ENCODE measurements around the gene NFAM1. TPM values are rescaled to one million over a fixed set of nuclear protein-coding genes. Genes with fewer than 3 reads are reported as not detected.

NFAM1 gene
- total and polyA plus RNA-seq, 8 donors, result 0.20 to 4.4 (median 0.53) TPM

DNA sequence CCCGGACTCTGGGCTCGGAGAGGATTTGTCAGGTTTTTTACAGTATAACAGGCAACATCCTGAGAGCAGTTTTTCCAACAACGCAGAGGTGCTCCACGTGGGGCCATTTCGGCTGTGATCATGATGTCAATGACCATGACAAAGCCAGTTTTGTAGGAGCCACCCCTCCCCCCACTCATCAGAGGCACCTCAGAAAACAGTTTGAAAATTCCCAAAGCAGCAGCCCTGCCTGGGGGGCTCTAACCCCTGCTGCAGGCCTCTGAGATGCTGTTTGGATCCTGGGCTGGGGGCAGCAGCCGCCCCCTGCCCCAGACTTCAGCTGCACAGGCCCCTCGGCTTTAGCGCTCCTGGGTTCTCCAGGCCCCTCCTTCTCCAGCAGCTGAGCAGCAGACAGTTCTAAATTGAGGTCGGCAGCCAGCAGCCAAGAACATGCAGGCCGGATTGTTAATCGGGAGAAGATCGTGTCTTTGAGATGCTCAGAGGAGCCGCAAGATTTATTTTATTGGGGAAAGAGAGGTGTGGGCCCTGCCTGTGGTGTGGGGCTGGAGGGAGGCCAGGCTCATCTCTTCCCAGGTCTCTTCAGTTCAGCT is 19.4 kb downstream of the NFAM1 start:
- Histone ChIP-seq H3K4me1 (no peaks in the 10 kb centered on the region), H3K9me3 (no peaks in the 10 kb centered on the region), H3K4me3 (no peak overlapping the region), H3K27ac (peak overlapping the region in 1 of 4 donors; percentile 12), H3K36me3 (no peaks in the 10 kb centered on the region), H3K27me3 (no peaks in the 10 kb centered on the region)
- no peak for FAIRE-seq
- no peak for DNase-seq
- intact Hi-C loops (cut with DNase I), result no loop called here
- TF ChIP-seq, protein P1, sequence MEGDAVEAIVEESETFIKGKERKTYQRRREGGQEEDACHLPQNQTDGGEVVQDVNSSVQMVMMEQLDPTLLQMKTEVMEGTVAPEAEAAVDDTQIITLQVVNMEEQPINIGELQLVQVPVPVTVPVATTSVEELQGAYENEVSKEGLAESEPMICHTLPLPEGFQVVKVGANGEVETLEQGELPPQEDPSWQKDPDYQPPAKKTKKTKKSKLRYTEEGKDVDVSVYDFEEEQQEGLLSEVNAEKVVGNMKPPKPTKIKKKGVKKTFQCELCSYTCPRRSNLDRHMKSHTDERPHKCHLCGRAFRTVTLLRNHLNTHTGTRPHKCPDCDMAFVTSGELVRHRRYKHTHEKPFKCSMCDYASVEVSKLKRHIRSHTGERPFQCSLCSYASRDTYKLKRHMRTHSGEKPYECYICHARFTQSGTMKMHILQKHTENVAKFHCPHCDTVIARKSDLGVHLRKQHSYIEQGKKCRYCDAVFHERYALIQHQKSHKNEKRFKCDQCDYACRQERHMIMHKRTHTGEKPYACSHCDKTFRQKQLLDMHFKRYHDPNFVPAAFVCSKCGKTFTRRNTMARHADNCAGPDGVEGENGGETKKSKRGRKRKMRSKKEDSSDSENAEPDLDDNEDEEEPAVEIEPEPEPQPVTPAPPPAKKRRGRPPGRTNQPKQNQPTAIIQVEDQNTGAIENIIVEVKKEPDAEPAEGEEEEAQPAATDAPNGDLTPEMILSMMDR (IDR thresholded peaks at IDR 0.05), result no peak
- WGBS, 2 donors, result 55 to 56% methylated on average over 13 of the region's 13 CpGs
- peak in 1 of 4 donors; percentile 26 for ATAC-seq

DNA sequence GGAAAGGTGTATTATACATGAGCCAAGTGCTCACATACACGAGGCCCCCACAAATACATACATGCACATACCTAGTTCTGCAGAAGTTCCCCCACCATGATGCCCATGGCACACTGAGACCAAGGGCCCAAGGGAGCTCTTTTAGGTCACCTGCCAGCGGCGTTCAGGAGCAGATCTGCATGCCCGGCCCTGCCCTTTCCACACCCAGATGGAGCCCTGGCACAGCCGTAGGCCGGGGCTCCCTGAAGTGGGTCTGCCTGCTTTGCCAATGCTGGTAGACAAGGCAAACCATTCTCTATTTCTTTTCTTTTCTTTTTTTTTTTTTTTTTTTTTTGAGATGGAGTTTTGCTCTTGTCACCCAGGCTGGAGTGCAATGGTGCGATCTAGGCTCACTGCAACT is 21.5 kb downstream of the NFAM1 start:
- H3K4me3 ChIP-seq, result no peak overlapping the region
- WGBS, 2 donors, result 90 to 96% methylated on average over 7 of the region's 7 CpGs

DNA sequence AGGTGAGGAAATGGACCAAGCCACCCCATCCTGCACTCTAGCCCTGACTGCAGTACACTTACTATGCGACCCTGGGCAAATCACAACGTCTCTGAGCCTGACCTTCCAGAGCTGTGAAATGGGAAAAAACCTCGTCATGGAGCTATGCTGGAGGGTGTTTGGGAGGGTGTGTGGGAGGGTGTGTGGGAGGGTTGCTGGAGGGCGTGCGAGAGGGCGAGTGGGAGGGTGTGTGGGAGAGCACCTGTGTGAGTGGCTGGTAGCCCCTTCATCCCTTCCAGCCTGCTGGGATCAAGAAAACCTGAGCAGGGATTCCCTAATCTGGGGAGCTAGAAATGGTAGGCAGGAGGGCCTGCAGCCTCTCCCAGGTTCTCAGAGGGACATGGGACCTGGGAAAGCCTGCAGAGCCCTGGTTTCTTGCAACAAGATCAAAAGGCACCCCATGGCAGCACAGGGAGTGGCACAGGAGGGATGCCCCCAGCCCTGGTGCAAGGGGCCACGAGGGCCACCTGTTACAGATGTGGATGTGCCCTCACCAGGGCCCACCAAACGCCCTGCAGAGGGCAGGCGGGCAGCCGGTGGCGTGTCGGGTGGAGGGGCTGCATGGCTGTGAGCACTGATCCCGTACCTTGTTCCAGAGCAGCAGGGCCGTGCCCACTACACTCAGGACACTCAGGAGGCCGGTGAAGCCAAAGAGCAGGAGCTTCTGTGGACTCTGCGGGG is 23.2 kb downstream of the NFAM1 start:
- TF ChIP-seq, protein P1 (IDR thresholded peaks at IDR 0.05), result no peak
- Histone ChIP-seq H3K4me1 (no peaks in the 10 kb centered on the region), H3K36me3 (no peaks in the 10 kb centered on the region), H3K9me3 (no peaks in the 10 kb centered on the region), H3K27ac (no peak overlapping the region), H3K4me3 (no peak overlapping the region), H3K27me3 (no peaks in the 10 kb centered on the region)
- no peak for FAIRE-seq
- intact Hi-C loops (cut with DNase I), result no loop called here
- WGBS, 2 donors, result 75 to 84% methylated on average over 16 of the region's 16 CpGs
- peak in 1 of 6 donors; percentile 36 for DNase-seq
- no peak for ATAC-seq

More for the DNA sequence above, 21.5 kb downstream of the NFAM1 start:
- no peaks in the 10 kb centered on the region for H3K36me3 ChIP-seq
- ATAC-seq (no peak), DNase-seq (no peak), FAIRE-seq (no peak)
- no peak overlapping the region for H3K27ac ChIP-seq
- no peaks in the 10 kb centered on the region for H3K9me3 ChIP-seq
- intact Hi-C loops (cut with DNase I), result no loop called here
- no peaks in the 10 kb centered on the region for H3K4me1 ChIP-seq
- no peaks in the 10 kb centered on the region for H3K27me3 ChIP-seq
- TF ChIP-seq, protein P1 (IDR thresholded peaks at IDR 0.05), result no peak

DNA sequence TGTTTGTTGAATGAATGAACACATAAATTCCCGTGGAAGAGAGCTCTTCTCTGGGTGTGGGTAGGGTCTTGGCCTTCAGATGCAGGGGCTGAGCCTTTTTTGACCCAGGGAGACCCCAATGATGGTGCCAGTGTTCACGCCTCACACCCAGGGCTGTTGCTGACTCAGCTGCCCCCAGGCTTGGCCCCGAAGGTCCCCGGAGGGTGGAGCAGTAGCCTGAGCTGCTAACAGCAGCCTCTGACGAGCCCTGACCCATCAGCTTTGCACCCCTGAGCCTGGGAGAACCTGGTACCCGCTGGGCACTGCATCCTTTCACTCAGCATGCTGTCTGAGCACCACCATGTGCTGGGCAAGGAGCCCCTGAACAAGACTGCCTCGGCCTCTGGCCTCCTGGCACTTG is 23.9 kb downstream of the NFAM1 start:
- no peaks in the 10 kb centered on the region for H3K9me3 ChIP-seq
- no peak for ATAC-seq
- no peak for FAIRE-seq
- H3K4me3 ChIP-seq, result no peak overlapping the region
- no peaks in the 10 kb centered on the region for H3K4me1 ChIP-seq
- TF ChIP-seq, protein P1 (IDR thresholded peaks at IDR 0.05), result no peak
- H3K27ac ChIP-seq, result no peak overlapping the region
- intact Hi-C loops (cut with DNase I), result no loop called here
- 65 to 76% methylated on average over 7 of the region's 7 CpGs for WGBS, 2 donors
- no peaks in the 10 kb centered on the region for H3K36me3 ChIP-seq
- no peaks in the 10 kb centered on the region for H3K27me3 ChIP-seq
- DNase-seq, result peak in 1 of 6 donors; percentile 53

DNA sequence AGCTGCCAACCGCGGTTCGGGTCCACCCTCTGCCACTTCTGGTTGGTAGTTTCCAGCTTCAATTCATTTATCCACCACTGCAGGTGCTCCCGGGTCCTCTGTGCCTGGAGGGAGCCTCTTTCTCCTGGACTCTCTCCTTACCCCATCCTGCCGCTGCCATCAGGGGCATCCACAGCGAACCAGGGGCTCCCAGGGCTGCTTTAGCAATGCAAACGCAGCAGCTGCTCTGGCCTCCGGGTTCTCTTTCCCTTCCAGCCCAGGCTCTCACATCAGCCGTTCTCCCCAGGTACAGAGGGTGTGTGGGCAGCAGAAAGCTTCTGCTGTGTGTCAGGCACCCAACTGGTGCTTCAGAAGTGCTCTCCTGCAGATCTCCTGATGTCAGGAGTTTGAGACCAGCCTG is 27.9 kb downstream of the NFAM1 start:
- intact Hi-C loops (cut with DNase I), result no loop called here

More for the DNA sequence above, 27.9 kb downstream of the NFAM1 start:
- H3K27me3 ChIP-seq, result no peaks in the 10 kb centered on the region
- FAIRE-seq, result no peak
- H3K9me3 ChIP-seq, result no peaks in the 10 kb centered on the region
- H3K36me3 ChIP-seq, result no peaks in the 10 kb centered on the region
- DNase-seq, result no peak
- no peak overlapping the region for H3K27ac ChIP-seq
- no peak overlapping the region for H3K4me3 ChIP-seq
- ATAC-seq, result no peak
- no peaks in the 10 kb centered on the region for H3K4me1 ChIP-seq
- TF ChIP-seq, protein P1 (IDR thresholded peaks at IDR 0.05), result no peak
- WGBS, 2 donors, result 41 to 53% methylated on average over 9 of the region's 9 CpGs
